Body of pancreas (tissue), 4 donors: Measurements from ENCODE around the gene ACADVL.

Experiments used
- POLR2A ChIP-seq, 3 donors: fragments of 450-650 bp; IDR thresholded peaks; one replicate each; pipeline ENCODE4 v1.6.1; 2016; ENCODE audit warnings: antibody characterized with exemption in 3 of 3, mild to moderate bottlenecking in 2 of 3
- TF ChIP-seq, protein P1 (sequence below), 7 experiments: fragments of 450-650 bp in 4 of 7; fragments of 200-600 bp in 3 of 7; sonication (generic) in 3 of 7; IDR thresholded peaks; one replicate each; pipeline ENCODE4 v1.5.1; 2016 to 2019; ENCODE audit warnings: antibody characterized with exemption in 7 of 7

DNA sequence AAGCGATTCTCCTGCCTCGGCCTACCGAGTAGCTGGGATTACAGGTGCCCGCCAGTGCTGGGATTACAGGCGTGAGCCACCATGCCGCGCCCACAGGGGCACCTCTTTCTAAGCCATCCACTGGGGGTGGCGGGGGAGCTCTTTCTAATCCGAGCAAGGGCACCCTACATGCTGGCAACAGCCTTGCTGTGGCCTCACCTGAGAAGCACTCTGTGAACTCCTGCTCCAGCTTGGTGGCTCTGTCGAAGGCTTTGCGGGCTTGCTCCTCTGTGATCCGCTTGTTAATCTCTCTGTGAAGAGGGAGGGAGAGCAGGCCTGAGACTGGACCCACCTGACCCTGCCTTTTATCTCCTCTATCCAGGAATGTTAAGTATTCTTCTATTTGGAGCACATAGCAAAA, 28.7 kb upstream of the ACADVL start:
- TF ChIP-seq, protein P1, sequence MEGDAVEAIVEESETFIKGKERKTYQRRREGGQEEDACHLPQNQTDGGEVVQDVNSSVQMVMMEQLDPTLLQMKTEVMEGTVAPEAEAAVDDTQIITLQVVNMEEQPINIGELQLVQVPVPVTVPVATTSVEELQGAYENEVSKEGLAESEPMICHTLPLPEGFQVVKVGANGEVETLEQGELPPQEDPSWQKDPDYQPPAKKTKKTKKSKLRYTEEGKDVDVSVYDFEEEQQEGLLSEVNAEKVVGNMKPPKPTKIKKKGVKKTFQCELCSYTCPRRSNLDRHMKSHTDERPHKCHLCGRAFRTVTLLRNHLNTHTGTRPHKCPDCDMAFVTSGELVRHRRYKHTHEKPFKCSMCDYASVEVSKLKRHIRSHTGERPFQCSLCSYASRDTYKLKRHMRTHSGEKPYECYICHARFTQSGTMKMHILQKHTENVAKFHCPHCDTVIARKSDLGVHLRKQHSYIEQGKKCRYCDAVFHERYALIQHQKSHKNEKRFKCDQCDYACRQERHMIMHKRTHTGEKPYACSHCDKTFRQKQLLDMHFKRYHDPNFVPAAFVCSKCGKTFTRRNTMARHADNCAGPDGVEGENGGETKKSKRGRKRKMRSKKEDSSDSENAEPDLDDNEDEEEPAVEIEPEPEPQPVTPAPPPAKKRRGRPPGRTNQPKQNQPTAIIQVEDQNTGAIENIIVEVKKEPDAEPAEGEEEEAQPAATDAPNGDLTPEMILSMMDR (IDR thresholded peaks at IDR 0.05): no peak
- TF ChIP-seq POLR2A (IDR thresholded peaks at IDR 0.05): no peak
